T-helper 1 cell treated with Interleukin-12 subunit alpha and Interleukin-12 subunit beta and Interleukin-4 antibody, amounts not matched to agents 30 ng/mL and 1 ng/mL, for 36 hours (primary cell): ENCODE data around the gene SORL1. TPM values are rescaled to one million over a fixed set of nuclear protein-coding genes. Genes with fewer than 3 reads are reported as not detected.

ENCODE experiments used
- intact Hi-C: fragments of 100-400 bp; cut with micrococcal nuclease; formaldehyde crosslinking; loops from one replicate; pipeline ENCODE4 v1.15.1; 2024
- total RNA-seq: library from RNA; stranded (reverse); gene quantifications from 2 replicates; pipeline ENCODE4 v1.2.3, GENCODE V29; 2022

SORL1 gene
- total RNA-seq, 1 donor from 2014 or later: 125 TPM

DNA sequence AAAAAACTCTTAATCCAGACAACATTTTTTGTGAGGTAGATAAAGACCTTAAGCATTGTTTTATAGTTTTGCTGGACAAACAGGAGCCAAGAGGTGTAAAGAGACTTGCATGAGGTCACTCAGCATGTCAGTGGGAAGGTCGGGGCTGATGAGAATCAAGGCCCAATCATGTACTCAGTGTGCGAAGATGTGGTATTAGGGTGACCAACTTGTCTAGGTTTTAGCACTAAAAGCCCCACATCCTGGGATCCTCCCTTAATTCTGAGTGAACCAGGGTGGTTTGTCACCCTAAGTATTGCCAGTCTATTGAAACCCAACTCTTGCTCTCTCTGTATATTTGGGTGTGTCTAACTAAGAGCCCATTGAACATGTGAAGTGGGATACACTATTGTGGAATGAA lies 20.2 kb downstream of the SORL1 start:
- intact Hi-C loops: no loop called here

DNA sequence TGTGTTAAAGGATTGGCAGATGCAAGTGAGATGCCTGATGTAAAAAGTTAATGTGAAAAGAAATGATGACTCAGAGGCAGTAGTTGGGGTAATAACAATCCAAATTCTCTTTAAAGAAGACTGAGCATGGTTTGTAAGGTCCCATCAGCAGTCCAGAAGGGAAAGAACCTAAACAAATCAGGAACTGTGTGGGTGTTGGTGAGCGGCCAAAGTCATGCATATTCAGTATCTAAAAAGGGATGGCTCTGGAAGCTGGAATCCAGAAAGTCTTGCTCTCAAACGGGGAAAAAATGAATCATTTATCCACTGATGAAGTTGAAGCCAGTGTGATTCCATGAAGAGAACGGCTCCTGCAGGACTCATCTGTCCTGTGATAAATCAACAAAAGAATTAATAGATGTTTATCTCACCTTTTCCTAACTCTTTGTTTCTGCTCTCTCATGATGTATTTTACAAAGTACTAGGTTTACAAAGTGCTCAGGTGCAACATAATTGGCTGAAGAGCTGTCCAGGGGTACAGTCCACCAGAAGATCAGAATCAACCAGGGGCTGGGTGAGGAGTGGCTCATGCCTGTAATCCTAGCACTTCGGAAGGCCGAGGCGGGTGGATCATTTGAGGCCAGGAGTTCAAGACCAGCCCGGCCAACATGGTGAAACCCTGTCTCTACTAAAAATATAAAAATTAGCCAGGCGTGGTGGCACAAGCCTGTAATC lies 21.1 kb downstream of the SORL1 start:
- intact Hi-C loops: no loop called here

DNA sequence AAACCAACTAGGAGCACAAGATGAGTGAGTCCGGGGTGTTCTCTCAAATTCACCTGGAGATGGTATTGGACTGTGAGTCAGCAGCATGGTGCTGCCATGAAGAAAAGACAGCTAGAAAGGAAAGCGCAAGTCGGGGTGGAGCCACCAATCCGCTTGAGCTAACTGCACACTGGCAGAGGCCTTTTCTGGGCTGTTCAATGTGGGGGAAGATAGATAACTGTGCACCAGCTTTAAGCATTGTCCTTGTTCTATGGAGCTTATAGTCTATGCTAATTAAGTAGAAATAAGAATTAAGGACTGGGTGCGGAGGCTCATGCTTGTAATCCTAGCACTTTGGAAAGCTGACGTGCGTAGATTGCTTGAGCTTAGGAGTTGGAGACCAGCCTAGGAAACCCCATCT lies 22.6 kb downstream of the SORL1 start:
- intact Hi-C loops: no loop called here

DNA sequence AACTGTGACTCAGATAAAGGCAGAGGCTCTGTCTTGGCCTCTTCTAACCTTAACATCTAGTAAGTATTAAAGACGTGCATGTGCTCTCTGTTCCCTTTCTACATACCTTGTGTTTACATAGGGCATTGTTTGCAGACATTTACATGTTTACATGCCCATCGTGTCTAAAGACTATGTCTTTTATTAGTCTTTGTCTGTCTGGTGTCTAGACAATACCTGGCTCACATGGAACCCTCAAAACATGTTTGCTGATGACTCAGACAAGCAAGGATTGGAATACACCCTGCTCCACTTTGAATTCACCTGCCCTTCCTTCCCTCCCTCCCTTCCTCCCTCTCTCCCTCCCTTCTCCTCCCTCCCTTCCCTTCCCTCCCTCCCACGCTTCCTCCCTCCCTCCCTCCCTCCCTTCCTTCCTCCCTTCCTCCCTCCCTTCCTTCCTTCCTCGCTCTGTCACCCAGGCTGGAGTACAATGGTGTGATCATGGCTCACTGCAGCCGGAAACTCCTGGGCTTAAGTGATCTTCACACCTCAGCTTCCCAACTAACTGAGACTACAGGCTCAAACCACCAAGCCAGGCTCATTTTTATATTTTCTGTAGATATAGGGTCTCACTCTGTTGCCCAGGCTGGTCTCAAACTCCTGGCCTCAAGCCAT lies 24.4 kb downstream of the SORL1 start:
- intact Hi-C loops: no loop called here

DNA sequence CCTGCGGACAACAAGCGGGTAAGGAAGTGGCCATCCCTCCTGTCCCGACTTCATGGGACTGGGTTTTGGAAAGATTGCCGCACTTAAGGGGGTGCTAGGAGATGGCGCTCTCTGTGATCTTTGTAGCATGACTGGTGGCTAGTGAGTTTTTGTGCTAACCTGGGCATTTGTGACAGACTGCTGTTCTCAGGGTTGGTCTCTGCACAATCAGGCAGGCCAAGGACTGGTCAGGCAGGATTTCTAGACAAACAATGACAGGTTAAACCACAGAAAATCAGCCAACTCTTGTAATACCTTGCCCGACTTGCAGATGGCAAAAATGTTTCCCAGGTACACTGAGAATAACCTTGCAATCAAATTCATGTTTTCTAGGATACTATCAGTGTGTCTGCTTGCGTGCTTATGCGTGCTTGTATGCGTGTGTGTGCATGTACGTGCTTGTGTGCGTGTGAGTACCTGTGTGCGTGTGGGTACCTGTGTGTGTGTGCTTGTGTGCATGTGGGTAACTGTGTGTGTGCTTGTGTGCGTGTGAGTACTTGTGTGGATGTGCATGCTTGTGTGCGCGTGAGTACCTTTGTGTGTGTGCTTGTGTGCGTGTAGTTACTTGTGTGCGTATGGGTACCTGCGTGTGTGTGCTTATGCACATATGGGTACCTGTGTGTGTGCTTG lies 26.2 kb downstream of the SORL1 start:
- intact Hi-C loops: no loop called here

DNA sequence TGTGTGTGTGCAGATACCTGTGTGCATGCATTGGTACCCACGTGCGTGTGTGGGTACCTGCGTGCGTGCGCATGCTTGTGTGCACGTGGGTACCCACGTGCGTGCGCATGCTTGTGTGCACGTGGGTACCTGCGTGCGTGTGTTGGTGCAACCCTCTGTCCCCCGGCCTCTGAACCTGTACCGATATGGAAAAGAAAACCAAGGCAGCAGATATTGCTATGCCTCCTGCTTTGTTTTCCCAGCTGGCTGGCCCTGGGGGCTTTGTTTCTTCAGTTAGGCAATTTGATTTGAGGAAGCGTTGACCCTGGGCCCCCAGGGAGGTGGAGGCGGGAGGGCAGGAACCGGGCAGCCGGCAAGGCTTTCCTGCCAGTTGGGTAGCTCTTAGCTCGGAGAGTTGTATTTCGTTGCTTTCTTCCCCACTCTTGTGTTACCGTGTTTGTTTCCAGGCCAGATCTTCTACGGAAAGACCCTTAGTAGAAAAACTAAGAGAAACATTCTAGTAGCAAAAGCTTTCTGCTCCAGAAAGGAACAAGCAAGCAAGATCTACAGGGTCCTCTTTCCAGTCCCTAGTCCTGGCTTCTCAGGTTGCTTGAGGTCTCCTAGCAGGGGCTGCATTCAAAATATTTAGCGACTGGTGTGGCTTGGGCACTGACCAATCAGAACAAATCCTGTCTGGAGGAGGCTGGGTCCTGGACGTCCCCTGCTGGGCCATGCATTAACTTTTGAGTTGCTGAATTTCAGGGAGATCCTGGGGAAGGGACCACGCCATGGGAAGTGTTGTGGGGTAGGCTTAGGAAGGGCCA lies 27.0 kb downstream of the SORL1 start:
- intact Hi-C loops: no loop called here

DNA sequence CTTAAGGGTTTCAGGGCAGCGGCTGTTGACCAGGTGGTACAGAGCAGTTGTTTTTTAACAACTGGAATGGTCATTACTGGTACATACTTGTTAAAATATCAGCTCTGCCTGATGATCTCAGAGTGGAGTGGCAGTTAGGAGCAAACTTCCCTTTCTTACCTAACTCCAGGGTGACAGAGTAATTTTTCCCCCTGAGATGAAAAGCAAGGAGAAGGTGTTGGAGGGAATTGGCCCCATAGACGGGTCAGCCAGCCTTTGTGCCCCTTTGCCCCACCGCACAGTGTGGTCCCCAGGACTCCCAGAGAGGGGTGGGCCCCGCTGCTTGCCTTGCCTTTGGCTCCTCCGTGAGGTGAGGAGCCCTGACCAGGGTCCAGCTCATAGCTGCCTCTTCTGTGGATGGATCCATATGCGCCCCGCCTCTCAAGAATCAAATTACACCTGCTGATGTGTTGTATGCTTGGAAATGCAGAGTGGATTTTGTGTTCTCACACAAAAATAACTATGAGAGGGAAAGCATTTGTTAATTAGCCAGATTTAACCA lies 27.7 kb downstream of the SORL1 start:
- intact Hi-C loops: loop anchor here (5.0 kb wide), 2 partner anchors 62 to 112 kb away; no protein-coding TSS in a partner anchor

DNA sequence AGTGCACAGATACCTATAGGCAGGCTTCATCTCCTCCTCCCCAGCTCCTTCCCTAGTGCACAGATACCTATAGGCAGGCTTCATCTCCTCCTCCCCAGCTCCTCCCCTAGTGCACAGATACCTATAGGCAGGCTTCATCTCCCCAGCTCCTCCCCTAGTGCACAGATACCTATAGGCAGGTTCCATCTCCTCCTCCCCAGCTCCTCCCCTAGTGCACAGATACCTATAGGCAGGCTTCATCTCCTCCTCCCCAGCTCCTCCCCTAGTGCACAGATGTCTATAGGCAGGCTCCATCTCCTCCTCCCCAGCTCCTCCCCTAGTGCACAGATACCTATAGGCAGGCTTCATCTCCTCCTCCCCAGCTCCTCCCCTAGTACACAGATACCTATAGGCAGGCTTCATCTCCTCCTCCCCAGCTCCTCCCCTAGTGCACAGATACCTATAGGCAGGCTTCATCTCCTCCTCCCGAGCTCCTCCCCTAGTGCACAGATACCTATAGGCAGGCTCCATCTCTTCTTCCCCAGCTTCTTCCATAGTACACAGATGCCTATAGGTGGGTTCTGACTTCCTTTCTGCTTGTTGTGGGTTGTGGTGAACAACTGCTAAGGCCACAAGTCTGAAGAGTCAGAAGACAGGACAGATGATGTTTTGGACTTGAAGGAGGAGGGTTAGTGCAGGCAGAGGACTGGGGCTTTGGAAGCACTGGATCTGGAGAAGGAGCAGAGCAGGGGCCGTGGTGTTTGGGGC lies 29.5 kb downstream of the SORL1 start:
- intact Hi-C loops: loop anchor here (1.0 to 5.0 kb wide), 8 partner anchors 13 to 189 kb away; partner anchors contain the start of genes SC5D, SORL1 and SORL1-AS1

DNA sequence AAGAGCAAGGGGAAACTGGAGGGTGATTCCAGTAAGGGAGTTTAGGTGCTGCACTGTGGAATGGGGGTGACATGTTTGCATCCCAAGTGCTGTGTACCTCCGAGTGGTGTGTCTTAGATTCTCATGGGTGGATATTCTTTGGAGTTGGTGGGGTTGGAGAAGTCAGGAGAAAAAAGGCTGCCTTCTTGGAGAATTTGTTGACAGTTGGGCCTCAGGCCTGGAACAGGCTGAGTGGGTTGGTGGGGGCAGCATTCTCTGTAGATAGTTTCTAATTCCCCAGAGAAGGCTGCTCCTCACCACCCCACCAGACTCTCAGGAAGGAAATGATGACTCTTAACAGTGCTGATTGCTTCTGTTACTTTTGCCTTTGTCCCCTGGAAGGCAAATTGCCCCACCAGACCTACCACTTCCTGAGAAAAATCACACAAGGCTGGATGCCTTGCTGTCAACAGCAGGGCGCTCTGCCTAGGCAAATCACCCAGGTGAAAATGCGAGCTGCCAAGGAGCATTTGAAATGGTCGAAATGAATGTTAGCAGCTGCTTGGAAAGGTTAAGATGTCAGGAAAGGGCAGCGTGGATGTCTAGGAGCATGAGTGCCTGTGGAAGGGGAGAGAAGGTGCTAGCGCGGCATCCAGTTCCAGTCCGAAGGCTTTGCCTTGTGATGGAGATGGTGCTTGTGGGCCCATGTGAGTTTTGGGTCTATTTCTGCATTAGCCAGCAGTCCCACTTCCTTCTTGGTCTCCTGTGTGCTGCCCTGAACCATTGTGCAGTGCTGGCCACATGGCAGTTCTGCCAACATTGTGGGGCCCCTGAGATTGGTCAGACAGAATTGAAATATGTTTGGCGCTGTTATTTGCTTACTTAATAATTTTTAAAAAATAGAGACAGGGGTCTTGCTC lies 30.4 kb downstream of the SORL1 start:
- intact Hi-C loops: loop anchor here (1.0 to 5.0 kb wide), 8 partner anchors 12 to 190 kb away; partner anchors contain the start of genes SC5D, SORL1 and SORL1-AS1

DNA sequence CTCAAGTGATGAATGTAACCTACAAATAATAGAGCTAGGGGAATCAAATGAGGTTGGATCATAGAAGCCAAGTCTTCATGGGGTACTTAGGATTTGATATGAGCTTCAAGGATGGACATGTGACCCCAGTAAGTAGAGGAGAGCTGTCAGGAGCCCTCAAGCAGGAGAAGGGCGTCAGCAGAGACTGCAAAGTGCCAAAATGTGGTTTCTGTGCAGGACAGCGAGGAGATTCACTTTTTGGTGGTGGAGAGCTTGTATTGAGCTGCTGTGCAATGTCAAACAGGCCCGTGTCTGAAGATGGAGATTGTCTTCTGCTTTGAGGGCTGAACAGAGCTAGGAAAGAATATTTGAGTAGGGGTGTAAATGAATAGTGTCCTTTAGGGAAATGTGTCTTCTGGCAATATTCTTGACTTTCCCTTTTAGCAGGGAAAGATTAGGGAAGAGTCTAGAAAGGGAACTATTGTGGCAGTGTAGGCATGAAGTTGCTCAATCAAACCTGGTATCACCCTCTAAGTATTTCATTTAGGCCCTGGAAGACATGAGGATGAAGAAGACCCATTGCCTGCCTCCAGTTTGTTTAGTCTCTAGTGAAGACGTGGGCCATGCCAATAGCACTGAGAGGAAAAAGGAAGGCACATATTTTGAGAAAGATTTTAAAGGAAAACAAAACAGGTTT lies 31.8 kb downstream of the SORL1 start:
- intact Hi-C loops: loop anchor here (5.0 kb wide), 2 partner anchors 67 to 117 kb away; no protein-coding TSS in a partner anchor

DNA sequence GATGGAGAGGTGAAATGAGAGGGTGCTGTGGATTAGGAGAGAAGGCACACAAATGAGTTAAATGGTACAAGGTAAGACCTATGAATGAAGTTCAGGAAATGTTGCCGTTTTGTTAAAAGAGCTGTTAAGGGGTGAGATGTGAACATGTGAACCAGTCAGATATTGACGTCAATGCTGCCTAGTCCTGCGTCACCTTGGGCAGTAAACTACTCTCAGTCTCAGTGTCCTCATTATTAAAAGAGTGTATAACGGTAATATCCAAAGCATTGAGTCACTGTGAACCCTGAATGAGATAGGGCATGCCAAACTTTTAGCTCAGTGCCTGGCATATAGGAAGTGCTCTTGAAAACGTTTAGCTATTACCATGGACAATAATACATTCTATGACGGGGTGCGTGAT lies 33.1 kb downstream of the SORL1 start:
- intact Hi-C loops: no loop called here

DNA sequence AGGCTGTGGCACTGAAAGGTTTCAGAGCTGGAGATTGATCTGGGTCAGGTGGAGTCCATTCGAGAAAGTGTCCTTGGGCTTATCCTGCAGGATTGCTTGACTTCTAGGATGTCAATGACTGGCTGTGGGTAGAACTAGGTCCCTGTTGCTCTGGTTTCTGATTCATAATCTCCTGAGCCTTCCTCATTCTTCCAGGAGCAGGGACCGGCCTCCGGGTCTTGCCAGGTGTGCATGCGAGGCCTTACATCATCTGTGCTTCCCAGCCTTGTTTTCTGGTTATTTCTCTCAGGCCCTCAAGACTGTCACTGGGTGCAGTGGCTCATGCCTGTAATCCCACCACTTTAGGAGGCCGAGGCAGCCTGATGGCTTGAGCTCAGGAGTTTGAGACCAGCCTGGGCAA lies 33.9 kb downstream of the SORL1 start:
- intact Hi-C loops: no loop called here

DNA sequence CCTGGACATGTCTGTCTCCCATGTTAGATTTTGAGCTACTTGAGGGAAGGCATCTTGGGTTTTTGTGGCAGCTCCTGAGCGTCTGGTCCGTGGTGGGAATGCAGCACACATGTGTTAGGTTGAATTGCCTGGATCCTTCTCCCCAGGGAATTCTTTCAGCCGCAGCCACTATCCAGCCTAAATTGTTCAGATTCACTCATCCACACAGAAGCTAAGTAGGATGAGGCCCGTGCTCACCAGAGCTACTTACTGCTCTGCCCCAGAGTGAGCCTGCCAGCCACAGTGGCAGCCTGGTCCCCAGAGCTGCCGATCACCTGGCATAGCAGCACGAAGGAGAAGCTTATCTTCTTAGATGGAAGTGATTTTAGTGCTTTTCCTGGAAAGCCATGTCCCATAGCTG lies 35.1 kb downstream of the SORL1 start:
- intact Hi-C loops: no loop called here

DNA sequence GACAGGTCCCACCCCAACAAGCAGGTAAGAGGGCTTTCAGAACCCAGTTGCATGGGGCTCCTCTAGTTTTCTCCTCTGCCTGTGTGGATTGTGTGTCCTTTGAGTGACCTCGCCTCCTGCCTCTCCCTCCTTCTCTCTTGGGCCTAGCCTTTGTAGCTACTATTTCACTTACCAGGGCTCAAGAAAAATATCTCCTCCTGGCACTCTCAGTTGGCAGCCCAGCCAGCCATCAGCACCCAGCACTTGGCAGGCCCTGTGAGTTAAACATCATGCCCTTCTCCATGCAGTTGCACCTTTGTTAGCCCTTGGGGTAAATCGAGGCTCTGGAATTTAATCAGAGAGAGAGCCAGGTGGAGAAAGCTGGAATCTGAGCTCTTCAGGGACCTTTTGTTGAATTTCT lies 36.1 kb downstream of the SORL1 start:
- intact Hi-C loops: no loop called here

DNA sequence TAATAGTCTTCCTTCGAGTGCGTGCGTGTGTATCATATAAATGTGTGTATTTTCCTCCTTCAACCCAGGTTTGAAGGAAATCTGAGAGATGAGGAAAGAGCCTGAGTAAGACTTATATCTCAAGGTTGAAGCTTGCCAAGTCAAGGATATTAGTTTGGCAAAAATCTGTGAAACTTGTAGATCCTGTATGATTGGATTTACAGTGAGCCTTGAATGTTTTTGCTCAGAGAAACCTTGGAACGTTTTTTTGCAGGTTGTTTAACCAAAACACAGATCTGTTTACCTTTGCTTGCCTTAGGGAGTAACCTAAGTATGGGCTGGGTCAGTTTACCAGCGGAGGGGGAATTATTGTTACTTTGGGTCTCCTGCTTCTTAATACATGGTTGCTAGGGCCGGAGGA lies 36.5 kb downstream of the SORL1 start:
- intact Hi-C loops: no loop called here

DNA sequence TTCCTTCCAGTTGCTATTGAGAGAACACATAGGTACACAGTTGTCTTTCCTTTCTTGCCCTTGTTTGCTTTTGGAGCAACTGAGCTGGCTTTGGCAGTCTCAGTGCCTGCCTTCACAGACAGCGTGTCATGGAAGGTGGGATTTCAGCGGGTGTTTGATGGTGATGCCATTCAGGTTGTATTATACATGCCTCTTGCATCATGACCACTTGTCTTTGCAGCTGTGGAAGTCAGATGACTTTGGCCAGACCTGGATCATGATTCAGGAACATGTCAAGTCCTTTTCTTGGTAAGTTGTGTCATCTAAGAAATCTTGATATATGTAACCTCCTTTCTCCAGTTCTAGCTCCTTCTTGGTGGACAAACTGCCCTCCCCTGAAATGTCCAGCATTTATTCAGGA lies 37.7 kb downstream of the SORL1 start:
- intact Hi-C loops: no loop called here

DNA sequence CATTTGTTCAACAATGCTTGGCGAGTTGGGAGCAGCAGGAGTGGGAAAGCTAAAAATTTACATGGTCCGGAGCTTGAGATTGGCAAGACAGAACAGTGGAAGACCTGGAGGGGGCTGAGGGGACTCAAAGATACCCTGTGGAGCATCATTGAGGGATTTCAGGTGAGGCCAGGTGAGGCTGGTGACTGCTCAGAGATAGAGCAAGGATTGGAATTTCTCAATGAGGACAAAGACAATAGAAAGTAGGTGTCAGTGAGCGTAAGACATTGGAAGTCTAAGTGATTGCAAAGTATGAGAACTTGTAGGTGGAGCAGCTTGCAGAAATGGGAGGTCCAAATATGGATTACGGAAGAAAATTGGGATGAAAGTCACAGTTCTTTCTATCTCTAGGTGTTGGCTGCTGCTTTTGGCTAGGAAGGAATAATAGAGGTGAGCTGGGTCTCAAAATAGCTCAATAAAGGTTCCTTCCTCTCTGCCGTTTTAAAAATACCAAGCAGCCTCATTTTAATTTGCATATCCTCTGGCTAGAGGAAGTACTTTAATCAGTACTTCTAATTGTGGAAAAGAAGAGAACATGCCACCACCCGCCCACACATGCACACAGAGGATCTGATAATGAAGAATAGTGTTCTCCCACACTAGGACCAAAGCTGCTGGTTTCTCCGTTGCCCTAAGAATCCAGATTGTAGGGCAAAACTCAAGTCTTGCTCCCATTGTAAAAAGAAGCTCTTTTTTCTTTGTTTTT lies 42.4 kb downstream of the SORL1 start:
- intact Hi-C loops: loop anchor here (1.0 kb wide), 1 partner anchor 12 kb away; no protein-coding TSS in a partner anchor
